Kidney epithelial cell (primary cell): ENCODE measurements around the gene TSPAN16. TPM values are rescaled to one million over a fixed set of nuclear protein-coding genes. Genes with fewer than 3 reads are reported as not detected.

Experiments used
- DNase-seq: peaks from one replicate; pipeline ENCODE4 v3.0.0-alpha.2; 2010; ENCODE audit warnings: low read depth
- H3K27me3 ChIP-seq: 2 replicates; pipeline ENCODE4 v1.6.0; 2011; ENCODE audit warnings: low read length; ENCODE audit not compliant: control insufficient read depth, insufficient read depth
- H3K36me3 ChIP-seq: 2 replicates; pipeline ENCODE4 v1.5.1; 2011; ENCODE audit warnings: low read length; ENCODE audit not compliant: control insufficient read depth, insufficient read depth
- H3K4me3 ChIP-seq: 2 replicates; pipeline ENCODE4 v1.5.1; 2011; ENCODE audit warnings: low read depth, mild to moderate bottlenecking, control low read depth, low read length
- CTCF ChIP-seq: IDR thresholded peaks from 2 replicates; pipeline ENCODE4 v1.5.1; 2011; ENCODE audit warnings: mild to moderate bottlenecking, moderate library complexity, low read length, control low read depth, inconsistent platforms; ENCODE audit not compliant: insufficient read depth, poor library complexity, severe bottlenecking
- total RNA-seq: library from RNA; depleted of rRNA; stranded (reverse); fragments of >200 nt; gene quantifications from 2 replicates; pipeline ENCODE4 v1.2.3, GENCODE V29; 2015

Gene TSPAN16
- total RNA-seq, 1 donor from 2014 or later = not detected

GRCh38 chr19:11364935-11365334 is 69.0 kb downstream of the TSPAN16 start:
- Histone ChIP-seq H3K27me3 (no peaks in the 10 kb centered on the region), H3K36me3 (no peaks in the 10 kb centered on the region), H3K4me3 (no peak overlapping the region)
- TF ChIP-seq CTCF = no peak
- no peak for DNase-seq

Other genes with a start within 250 kb of the TSPAN16 start
- 104 and 135 TPM in 2 replicates for gene LDLR, start 206.7 kb upstream of the TSPAN16 start, total RNA-seq
- 2.5 and 2.8 TPM in 2 replicates for gene SPC24, start 140.4 kb upstream of the TSPAN16 start, total RNA-seq
- 42.9 and 50.6 TPM in 2 replicates for gene KANK2, start 98.6 kb upstream of the TSPAN16 start, total RNA-seq
- not detected in 2 replicates for gene ANGPTL8, start 56.5 kb upstream of the TSPAN16 start, total RNA-seq
- 56.8 and 62.9 TPM in 2 replicates for gene DOCK6, start 33.6 kb upstream of the TSPAN16 start, total RNA-seq
- 19.6 and 19.8 TPM in 2 replicates for gene RAB3D, start 43.5 kb downstream of the TSPAN16 start, total RNA-seq
- 307 and 377 TPM in 2 replicates for gene TMEM205, start 50.1 kb downstream of the TSPAN16 start, total RNA-seq
- 8.2 and 21.6 TPM in 2 replicates for gene CCDC159, start 50.4 kb downstream of the TSPAN16 start, total RNA-seq
- gene PLPPR2, start 59.3 kb downstream of the TSPAN16 start, total RNA-seq = 6.7 and 14.0 TPM in 2 replicates
- 2.9 and 4.0 TPM in 2 replicates for gene SWSAP1, start 78.5 kb downstream of the TSPAN16 start, total RNA-seq
- 3.0 and 4.4 TPM in 2 replicates for gene EPOR, start 88.2 kb downstream of the TSPAN16 start, total RNA-seq
- 10.2 and 18.1 TPM in 2 replicates for gene RGL3, start 123.2 kb downstream of the TSPAN16 start, total RNA-seq
- gene ODAD3, start 139.0 kb downstream of the TSPAN16 start, total RNA-seq = 0.07 and 0.29 TPM in 2 replicates
- 269 TPM in 2 replicates for gene PRKCSH, start 139.5 kb downstream of the TSPAN16 start, total RNA-seq
- not detected in 2 replicates for gene ELAVL3, start 184.9 kb downstream of the TSPAN16 start, total RNA-seq
- gene ZNF653, start 209.7 kb downstream of the TSPAN16 start, total RNA-seq = 6.6 and 20.5 TPM in 2 replicates
- 37.4 and 40.0 TPM in 2 replicates for gene ECSIT, start 233.0 kb downstream of the TSPAN16 start, total RNA-seq
- gene CNN1, start 242.7 kb downstream of the TSPAN16 start, total RNA-seq = 11.8 and 14.5 TPM in 2 replicates